Choroid plexus epithelial cell (primary cell): ENCODE data around the gene SYNE2.

Source experiments
- DNase-seq: peaks from one replicate; pipeline ENCODE4 v3.0.0-alpha.2; 2010; ENCODE audit warnings: low read depth
- H3K4me3 ChIP-seq: 2 replicates; pipeline ENCODE4 v1.5.1; 2011; ENCODE audit warnings: low read depth, mild to moderate bottlenecking, control low read depth, low read length, moderate library complexity
- TF ChIP-seq, protein P1 (sequence below): conservative IDR thresholded peaks from 2 replicates; pipeline ENCODE4 v1.5.1; 2011; ENCODE audit warnings: low read depth, mild to moderate bottlenecking, control low read depth, inconsistent platforms, low read length, moderate library complexity

SYNE2 gene

DNA sequence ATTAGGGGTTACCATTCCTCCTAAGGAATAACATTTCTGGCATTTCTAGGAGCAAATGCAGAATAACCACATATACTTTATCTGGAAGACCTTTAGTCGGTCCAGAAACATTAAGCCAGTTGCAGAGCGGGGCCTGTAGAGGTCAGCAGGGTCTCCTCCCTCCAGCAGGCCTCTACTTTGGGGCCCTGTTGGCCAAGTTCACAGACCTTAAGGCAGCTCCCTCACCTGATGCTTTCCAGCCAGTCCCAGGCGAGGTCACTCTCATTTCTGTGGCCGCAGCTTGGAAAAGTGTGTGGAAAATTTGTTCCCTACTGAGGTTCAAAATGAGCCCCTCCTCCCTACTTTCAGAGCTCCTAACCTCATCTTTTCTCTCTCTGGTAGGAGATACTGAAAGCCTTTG, 367.3 kb downstream of the SYNE2 start:
- TF ChIP-seq, protein P1, sequence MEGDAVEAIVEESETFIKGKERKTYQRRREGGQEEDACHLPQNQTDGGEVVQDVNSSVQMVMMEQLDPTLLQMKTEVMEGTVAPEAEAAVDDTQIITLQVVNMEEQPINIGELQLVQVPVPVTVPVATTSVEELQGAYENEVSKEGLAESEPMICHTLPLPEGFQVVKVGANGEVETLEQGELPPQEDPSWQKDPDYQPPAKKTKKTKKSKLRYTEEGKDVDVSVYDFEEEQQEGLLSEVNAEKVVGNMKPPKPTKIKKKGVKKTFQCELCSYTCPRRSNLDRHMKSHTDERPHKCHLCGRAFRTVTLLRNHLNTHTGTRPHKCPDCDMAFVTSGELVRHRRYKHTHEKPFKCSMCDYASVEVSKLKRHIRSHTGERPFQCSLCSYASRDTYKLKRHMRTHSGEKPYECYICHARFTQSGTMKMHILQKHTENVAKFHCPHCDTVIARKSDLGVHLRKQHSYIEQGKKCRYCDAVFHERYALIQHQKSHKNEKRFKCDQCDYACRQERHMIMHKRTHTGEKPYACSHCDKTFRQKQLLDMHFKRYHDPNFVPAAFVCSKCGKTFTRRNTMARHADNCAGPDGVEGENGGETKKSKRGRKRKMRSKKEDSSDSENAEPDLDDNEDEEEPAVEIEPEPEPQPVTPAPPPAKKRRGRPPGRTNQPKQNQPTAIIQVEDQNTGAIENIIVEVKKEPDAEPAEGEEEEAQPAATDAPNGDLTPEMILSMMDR, result no peak
- no peak overlapping the region for H3K4me3 ChIP-seq
- DNase-seq, result no peak

DNA sequence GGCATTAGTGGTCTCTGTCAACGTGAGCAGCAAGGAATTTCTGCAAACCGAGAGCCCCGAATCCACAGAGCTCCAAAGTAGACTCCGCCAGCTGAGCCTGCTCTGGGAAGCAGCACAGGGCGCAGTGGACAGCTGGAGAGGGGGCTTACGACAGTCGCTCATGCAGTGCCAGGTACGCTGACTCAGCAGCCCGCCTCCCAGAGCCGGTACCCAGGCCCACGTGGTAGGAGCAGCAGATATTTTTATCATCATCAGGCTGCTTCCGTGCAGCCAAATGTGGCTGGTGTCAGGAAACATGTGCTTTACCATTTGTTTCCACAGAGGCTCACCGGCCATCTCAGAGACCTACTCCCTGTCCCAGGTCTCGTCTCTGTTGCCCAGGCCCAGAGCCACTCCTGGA, 367.7 kb downstream of the SYNE2 start:
- TF ChIP-seq, protein P1, result no peak
- H3K4me3 ChIP-seq, result no peak overlapping the region
- no peak for DNase-seq

DNA sequence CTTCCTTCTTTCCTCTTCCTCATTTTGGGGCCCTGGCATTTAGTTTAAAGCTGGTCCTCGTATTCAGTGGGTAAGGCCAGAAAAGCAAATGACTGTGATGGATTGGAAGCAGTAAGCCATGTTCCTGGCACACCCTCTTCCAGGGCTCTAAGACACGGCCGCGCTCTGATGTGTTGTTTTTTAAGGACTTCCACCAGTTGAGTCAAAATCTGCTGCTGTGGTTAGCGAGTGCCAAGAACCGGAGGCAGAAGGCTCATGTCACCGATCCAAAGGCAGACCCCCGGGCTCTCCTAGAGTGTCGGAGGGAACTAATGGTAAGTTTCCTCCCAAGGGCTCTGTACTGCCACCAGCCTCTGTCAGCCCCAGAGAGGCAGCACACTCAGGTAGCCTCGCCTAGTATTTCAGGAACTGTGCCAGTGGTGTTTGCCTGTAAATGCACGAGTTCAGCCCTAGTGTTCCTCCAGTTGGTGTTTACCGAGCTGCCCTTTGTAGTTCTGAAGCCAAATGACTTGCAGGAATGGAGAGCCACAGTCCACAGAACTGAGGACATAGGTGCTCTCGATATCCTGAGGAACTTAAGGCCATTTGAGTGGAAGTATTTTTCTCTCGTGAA, 368.7 kb downstream of the SYNE2 start:
- no peak for DNase-seq
- TF ChIP-seq, protein P1, result no peak
- H3K4me3 ChIP-seq, result no peak overlapping the region

DNA sequence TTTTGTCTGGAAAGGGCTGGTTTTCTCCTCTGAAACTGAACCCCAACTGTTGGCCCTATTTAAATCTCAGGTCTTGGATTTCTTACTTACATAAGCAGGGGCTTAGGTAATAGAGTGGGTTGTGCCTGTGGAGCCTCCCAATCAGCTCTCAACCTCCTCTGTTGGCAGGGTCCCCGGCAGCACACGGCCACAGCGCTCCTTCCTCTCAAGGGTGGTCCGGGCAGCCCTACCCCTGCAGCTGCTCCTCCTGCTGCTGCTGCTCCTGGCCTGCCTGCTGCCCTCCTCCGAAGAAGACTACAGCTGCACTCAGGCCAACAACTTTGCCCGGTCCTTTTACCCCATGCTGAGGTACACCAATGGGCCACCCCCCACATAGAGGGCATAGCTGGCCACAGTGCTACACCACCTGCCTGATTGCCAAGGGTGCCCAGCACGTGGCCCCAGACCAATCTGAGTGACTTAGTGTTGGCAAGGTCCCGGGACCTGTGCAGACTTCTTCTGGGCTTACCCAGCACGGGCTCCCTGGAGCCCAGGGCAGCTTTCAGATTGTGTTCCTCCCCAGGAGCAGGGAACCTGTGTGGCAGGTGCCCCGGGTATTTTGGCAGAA, 372.4 kb downstream of the SYNE2 start:
- DNase-seq, result no peak
- H3K4me3 ChIP-seq, result no peak overlapping the region
- TF ChIP-seq, protein P1, result no peak

DNA sequence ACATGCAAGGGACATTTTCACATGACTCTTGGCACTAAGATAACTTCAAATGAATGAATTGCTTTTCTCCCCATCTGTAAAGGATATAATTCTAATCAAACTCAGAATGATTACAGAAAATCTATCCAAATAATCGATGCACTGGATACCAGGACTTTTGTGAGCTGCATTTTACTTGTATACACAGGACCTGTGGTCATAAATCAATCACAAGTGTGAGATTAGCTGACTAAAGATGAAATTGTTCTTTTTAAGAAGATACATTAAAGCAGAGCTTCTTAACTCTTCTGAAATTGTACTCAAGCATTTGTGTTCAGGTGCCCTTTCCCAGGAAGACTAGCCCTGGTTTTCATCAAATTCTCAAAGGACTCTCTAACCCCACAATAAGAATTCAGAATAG, 375.1 kb downstream of the SYNE2 start:
- no peak for DNase-seq
- TF ChIP-seq, protein P1, result no peak
- H3K4me3 ChIP-seq, result no peak overlapping the region

DNA sequence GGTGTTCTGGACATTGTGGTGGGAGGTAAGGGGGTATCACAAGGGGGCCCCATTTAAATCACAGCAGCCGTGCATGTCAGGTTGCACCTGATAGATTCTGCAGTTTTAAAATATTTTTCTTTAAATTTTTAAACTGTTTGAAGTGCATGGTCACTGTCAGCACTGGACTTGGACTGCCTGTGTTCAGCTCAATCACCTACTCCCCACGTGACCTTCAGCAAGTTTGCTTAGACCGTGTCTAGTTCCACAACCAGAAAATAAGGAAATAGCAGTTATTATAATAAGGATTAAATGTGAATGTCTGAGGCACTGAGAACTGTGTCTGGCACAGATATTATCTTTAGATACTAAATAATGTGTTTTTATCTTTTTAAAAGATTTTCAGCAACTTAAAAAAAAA, 376.7 kb downstream of the SYNE2 start:
- no peak for DNase-seq

More for the DNA sequence above, 376.7 kb downstream of the SYNE2 start:
- no peak overlapping the region for H3K4me3 ChIP-seq
- TF ChIP-seq, protein P1, result no peak
